ENCODE results near the gene GOLGA2. TPM values are rescaled to one million over a fixed set of nuclear protein-coding genes. Genes with fewer than 3 reads are reported as not detected.

GOLGA2 gene
- total RNA-seq, 1 experiment from 2014 or later = 51.0 TPM

- Mint-ChIP-seq H3K27ac (no peak overlapping the region), H3K4me1 (no peaks in the 10 kb centered on the region), H3K9me3 (no peaks in the 10 kb centered on the region), H3K36me3 (ENCODE audit: insufficient read depth in 1 of 3, low read depth in 3 of 3) (peaks cover 6 to 20% (median 12%) of the 10 kb centered on the region in 3 experiments; a peak in 6 of 7 replicates), H3K4me3 (no peak overlapping the region), H3K27me3 (ENCODE audit: low read depth) (no peaks in the 10 kb centered on the region; the same call in 1 of the 2 replicates)
- no peak overlapping the region for H2BK12ac ChIP-seq (ENCODE audit: insufficient read length, low read depth, low read length)
- no peak overlapping the region for H3T11ph ChIP-seq (ENCODE audit: low read length)
- no peak overlapping the region for H3K27ac ChIP-seq (ENCODE audit: insufficient read length, low read depth, low read length)
- no peak overlapping the region for H3K18ac ChIP-seq (ENCODE audit: insufficient read length, low read depth, low read length)
- no peaks in the 10 kb centered on the region for H3K27me3 ChIP-seq (ENCODE audit: insufficient read depth, low read length)
- no peak overlapping the region for H2BK15ac ChIP-seq (ENCODE audit: low read depth, low read length)
- no peak overlapping the region for H3K23ac ChIP-seq (ENCODE audit: insufficient read length, low read depth, low read length)
- no peaks in the 10 kb centered on the region for H3K79me1 ChIP-seq (ENCODE audit: insufficient read depth, low read depth, low read length, poor library complexity, severe bottlenecking)
- no peak overlapping the region for H3K4ac ChIP-seq (ENCODE audit: low read depth, low read length)
- no peak for DNase-seq
- no peak overlapping the region for H2BK20ac ChIP-seq (ENCODE audit: low read depth, low read length, poor library complexity, severe bottlenecking)
- no peak overlapping the region for H2BK5ac ChIP-seq (ENCODE audit: insufficient read length, low read length)
- WGBS (ENCODE audit: extremely low coverage, insufficient read length, low lambda C conversion rate) = no CpG with 5 or more reads among the region's 6 CpGs
- 0 out of 2 replicates have a peak, but pooled peaks cover 1% of the 10 kb centered on the region for H3K79me2 ChIP-seq (ENCODE audit: insufficient read depth, low read length)
- no peak overlapping the region for H2AFZ ChIP-seq (ENCODE audit: low read length)
- no peak overlapping the region for H3K4me2 ChIP-seq (ENCODE audit: insufficient read depth, insufficient read length, low read length)
- H4K8ac ChIP-seq (replicated peaks; ENCODE audit: insufficient read length, low read depth, low read length) = no peak overlapping the region
- no peak overlapping the region for H4K91ac ChIP-seq (ENCODE audit: insufficient read length, low read depth, low read length)
- H3K4me1 ChIP-seq (ENCODE audit: insufficient read depth, low read length) = no peaks in the 10 kb centered on the region
- H4K5ac ChIP-seq (ENCODE audit: insufficient read length, low read depth, low read length) = no peak overlapping the region
- no peak overlapping the region for H2AK5ac ChIP-seq (ENCODE audit: insufficient read length, low read length)
- no peaks in the 10 kb centered on the region for H3K9me3 ChIP-seq (ENCODE audit: control insufficient read depth, low read depth, low read length)
- H2BK120ac ChIP-seq (ENCODE audit: low read depth, low read length, poor library complexity, severe bottlenecking) = no peak overlapping the region
- H4K20me1 ChIP-seq (ENCODE audit: control insufficient read depth, insufficient read depth, insufficient read length) = no peaks in the 10 kb centered on the region
- no peaks in the 10 kb centered on the region for H3K23me2 ChIP-seq (ENCODE audit: insufficient read length, low read depth, low read length, poor library complexity, severe bottlenecking)
- TF ChIP-seq, protein P1, sequence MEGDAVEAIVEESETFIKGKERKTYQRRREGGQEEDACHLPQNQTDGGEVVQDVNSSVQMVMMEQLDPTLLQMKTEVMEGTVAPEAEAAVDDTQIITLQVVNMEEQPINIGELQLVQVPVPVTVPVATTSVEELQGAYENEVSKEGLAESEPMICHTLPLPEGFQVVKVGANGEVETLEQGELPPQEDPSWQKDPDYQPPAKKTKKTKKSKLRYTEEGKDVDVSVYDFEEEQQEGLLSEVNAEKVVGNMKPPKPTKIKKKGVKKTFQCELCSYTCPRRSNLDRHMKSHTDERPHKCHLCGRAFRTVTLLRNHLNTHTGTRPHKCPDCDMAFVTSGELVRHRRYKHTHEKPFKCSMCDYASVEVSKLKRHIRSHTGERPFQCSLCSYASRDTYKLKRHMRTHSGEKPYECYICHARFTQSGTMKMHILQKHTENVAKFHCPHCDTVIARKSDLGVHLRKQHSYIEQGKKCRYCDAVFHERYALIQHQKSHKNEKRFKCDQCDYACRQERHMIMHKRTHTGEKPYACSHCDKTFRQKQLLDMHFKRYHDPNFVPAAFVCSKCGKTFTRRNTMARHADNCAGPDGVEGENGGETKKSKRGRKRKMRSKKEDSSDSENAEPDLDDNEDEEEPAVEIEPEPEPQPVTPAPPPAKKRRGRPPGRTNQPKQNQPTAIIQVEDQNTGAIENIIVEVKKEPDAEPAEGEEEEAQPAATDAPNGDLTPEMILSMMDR (conservative IDR thresholded peaks at IDR 0.05) = no peak
- H3K9ac ChIP-seq (ENCODE audit: extremely low read depth, insufficient read length, low read length) = no peak overlapping the region
- no peak overlapping the region for H3K56ac ChIP-seq (ENCODE audit: insufficient read length, low read depth, low read length)
- no peak overlapping the region for H3K14ac ChIP-seq (ENCODE audit: insufficient read depth, low read length)
Observed at GRCh38 chr9:128286440-128286839, 10.6 kb upstream of the GOLGA2 start.
